ENCODE measurements around the gene PTPN23. TPM values are rescaled to one million over a fixed set of nuclear protein-coding genes. Genes with fewer than 3 reads are reported as not detected.
"Not testable (repeated sequence)": the region's sequence is repeated elsewhere in the genome, so short reads cannot be mapped to it uniquely, and the experiment has no call there.

The PTPN23 gene
- total RNA-seq, 2 experiments from 2014 or later: 36.6 to 42.6 TPM

- no peak overlapping the region for H3K4me3 Mint-ChIP-seq
- no peaks in the 10 kb centered on the region for H3K27me3 Mint-ChIP-seq
- no peaks in the 10 kb centered on the region for H3K4me1 Mint-ChIP-seq
- H3K9me3 Mint-ChIP-seq: peaks cover 10% of the 10 kb centered on the region
- POLR2A ChIA-PET: no interaction called here
- no peak overlapping the region for H3K27ac Mint-ChIP-seq
- DNase-seq (no peak), ATAC-seq (ENCODE audit: low read depth) (no peak)
- peaks cover 4% of the 10 kb centered on the region for H3K36me3 Mint-ChIP-seq
Measured at GRCh38 chr3:47355010-47355409, 25.8 kb upstream of the PTPN23 start.

- peak; percentile 18 for DNase-seq
- POLR2A ChIA-PET: no interaction called here
- peaks cover 15% of the 10 kb centered on the region for H3K9me3 Mint-ChIP-seq
- H3K27me3 Mint-ChIP-seq: no peaks in the 10 kb centered on the region
- H3K36me3 Mint-ChIP-seq: peaks cover 9% of the 10 kb centered on the region
- H3K4me3 Mint-ChIP-seq: no peak overlapping the region
- H3K27ac Mint-ChIP-seq: no peak overlapping the region
- no peak for ATAC-seq (ENCODE audit: low read depth)
- peaks cover 1% of the 10 kb centered on the region for H3K4me1 Mint-ChIP-seq
Measured at GRCh38 chr3:47356201-47356600, 24.6 kb upstream of the PTPN23 start.

- peaks cover 11% of the 10 kb centered on the region for H3K36me3 Mint-ChIP-seq
- H3K27ac Mint-ChIP-seq: no peak overlapping the region
- H3K4me1 Mint-ChIP-seq: peaks cover 13% of the 10 kb centered on the region
- ATAC-seq (ENCODE audit: low read depth) (no peak), DNase-seq (no peak)
- no peaks in the 10 kb centered on the region for H3K27me3 Mint-ChIP-seq
- H3K9me3 Mint-ChIP-seq: peaks cover 19% of the 10 kb centered on the region
- H3K4me3 Mint-ChIP-seq: no peak overlapping the region
- POLR2A ChIA-PET: no interaction called here
Measured at GRCh38 chr3:47359323-47359722, 21.5 kb upstream of the PTPN23 start.

- Mint-ChIP-seq H3K36me3 (peaks cover 11% of the 10 kb centered on the region), H3K4me1 (peaks cover 13% of the 10 kb centered on the region), H3K9me3 (peaks cover 19% of the 10 kb centered on the region)
- ATAC-seq (ENCODE audit: low read depth); POLR2A ChIA-PET; H3K27ac Mint-ChIP-seq; H3K4me3 Mint-ChIP-seq; H3K27me3 Mint-ChIP-seq; DNase-seq: not testable (repeated sequence)
Measured at GRCh38 chr3:47360110-47360517, 20.7 kb upstream of the PTPN23 start.

- Mint-ChIP-seq H3K4me1 (peaks cover 13% of the 10 kb centered on the region), H3K36me3 (peaks cover 11% of the 10 kb centered on the region), H3K4me3 (peak overlapping the region; percentile 41), H3K9me3 (peaks cover 19% of the 10 kb centered on the region), H3K27me3 (peaks cover 3% of the 10 kb centered on the region), H3K27ac (peak overlapping the region; percentile 72)
- ATAC-seq (ENCODE audit: low read depth): peak; percentile 54
- DNase-seq: peak; percentile 20
- POLR2A ChIA-PET: no interaction called here
Measured at GRCh38 chr3:47362701-47363100, 18.1 kb upstream of the PTPN23 start.

- DNase-seq: no peak
- Mint-ChIP-seq H3K27ac (no peak overlapping the region), H3K4me1 (peaks cover 14% of the 10 kb centered on the region), H3K27me3 (peaks cover 10% of the 10 kb centered on the region), H3K36me3 (peaks cover 3% of the 10 kb centered on the region), H3K4me3 (no peak overlapping the region), H3K9me3 (peaks cover 4% of the 10 kb centered on the region)
- no peak for ATAC-seq (ENCODE audit: low read depth)
- POLR2A ChIA-PET: interaction anchor here (0.7 kb wide), 1 partner anchor 15 kb away, joined by 3 read pairs; the partner anchor contains the start of gene PTPN23
Measured at GRCh38 chr3:47365213-47366153, 15.3 kb upstream of the PTPN23 start.

- Mint-ChIP-seq H3K36me3 (peaks cover 2% of the 10 kb centered on the region), H3K9me3 (peaks cover 4% of the 10 kb centered on the region), H3K27me3 (peaks cover 12% of the 10 kb centered on the region), H3K4me1 (peaks cover 14% of the 10 kb centered on the region), H3K27ac (no peak overlapping the region), H3K4me3 (no peak overlapping the region)
- DNase-seq: no peak
- no peak for ATAC-seq (ENCODE audit: low read depth)
- POLR2A ChIA-PET: no interaction called here
Measured at GRCh38 chr3:47366833-47367232, 14.0 kb upstream of the PTPN23 start.

- Mint-ChIP-seq H3K27me3 (peaks cover 15% of the 10 kb centered on the region), H3K4me3 (no peak overlapping the region), H3K4me1 (peaks cover 8% of the 10 kb centered on the region), H3K9me3 (no peaks in the 10 kb centered on the region), H3K36me3 (no peaks in the 10 kb centered on the region), H3K27ac (no peak overlapping the region)
- ATAC-seq (ENCODE audit: low read depth) (no peak), DNase-seq (no peak)
- POLR2A ChIA-PET: no interaction called here
Measured at GRCh38 chr3:47367631-47368030, 13.2 kb upstream of the PTPN23 start.

- ATAC-seq (ENCODE audit: low read depth); H3K4me3 Mint-ChIP-seq; H3K27ac Mint-ChIP-seq; H3K4me1 Mint-ChIP-seq; H3K36me3 Mint-ChIP-seq; H3K9me3 Mint-ChIP-seq; DNase-seq: not testable (repeated sequence)
- peaks cover 20% of the 10 kb centered on the region for H3K27me3 Mint-ChIP-seq
- POLR2A ChIA-PET: interaction anchor here (0.6 kb wide), 1 partner anchor 46 kb away, joined by 3 read pairs; no protein-coding TSS in a partner anchor
Measured at GRCh38 chr3:47370020-47370419, 10.8 kb upstream of the PTPN23 start.

GRCh38 chr3:47370887-47371697 lies 9.7 kb upstream of the PTPN23 start:
- Mint-ChIP-seq H3K27ac (no peak overlapping the region), H3K4me3 (no peak overlapping the region), H3K9me3 (no peaks in the 10 kb centered on the region), H3K4me1 (peaks cover 2% of the 10 kb centered on the region), H3K36me3 (no peaks in the 10 kb centered on the region), H3K27me3 (peaks cover 17% of the 10 kb centered on the region)
- ATAC-seq (ENCODE audit: low read depth) (no peak), DNase-seq (peak; percentile 49)
- POLR2A ChIA-PET: interaction anchor here (0.5 kb wide), 1 partner anchor 338 kb away, joined by 3 read pairs; no protein-coding TSS in a partner anchor

- Mint-ChIP-seq H3K36me3 (no peaks in the 10 kb centered on the region), H3K4me3 (no peak overlapping the region), H3K9me3 (no peaks in the 10 kb centered on the region), H3K27me3 (peaks cover 11% of the 10 kb centered on the region), H3K27ac (no peak overlapping the region), H3K4me1 (peaks cover 13% of the 10 kb centered on the region)
- POLR2A ChIA-PET: interaction anchor here (0.7 kb wide), 1 partner anchor 10 kb away, joined by 4 read pairs; no protein-coding TSS in a partner anchor
- ATAC-seq (ENCODE audit: low read depth) (no peak), DNase-seq (no peak)
Measured at GRCh38 chr3:47374587-47374986, 6.2 kb upstream of the PTPN23 start.

- Mint-ChIP-seq H3K9me3 (no peaks in the 10 kb centered on the region), H3K36me3 (peaks cover 2% of the 10 kb centered on the region), H3K4me3 (no peak overlapping the region), H3K27me3 (peaks cover 10% of the 10 kb centered on the region), H3K4me1 (peaks cover 20% of the 10 kb centered on the region), H3K27ac (no peak overlapping the region)
- ATAC-seq (ENCODE audit: low read depth): no peak
- no peak for DNase-seq
- POLR2A ChIA-PET: no interaction called here
Measured at GRCh38 chr3:47376393-47376792, 4.4 kb upstream of the PTPN23 start.

- DNase-seq (no peak), ATAC-seq (ENCODE audit: low read depth) (no peak)
- peaks cover 8% of the 10 kb centered on the region for H3K27me3 Mint-ChIP-seq
- H3K4me1 Mint-ChIP-seq: peaks cover 25% of the 10 kb centered on the region
- peaks cover 2% of the 10 kb centered on the region for H3K36me3 Mint-ChIP-seq
- POLR2A ChIA-PET: no interaction called here
- H3K27ac Mint-ChIP-seq: no peak overlapping the region
- H3K9me3 Mint-ChIP-seq: no peaks in the 10 kb centered on the region
- H3K4me3 Mint-ChIP-seq: no peak overlapping the region
Measured at GRCh38 chr3:47377186-47377585, 3.6 kb upstream of the PTPN23 start.
